ENCODE results near the gene DENND1A.

DNA sequence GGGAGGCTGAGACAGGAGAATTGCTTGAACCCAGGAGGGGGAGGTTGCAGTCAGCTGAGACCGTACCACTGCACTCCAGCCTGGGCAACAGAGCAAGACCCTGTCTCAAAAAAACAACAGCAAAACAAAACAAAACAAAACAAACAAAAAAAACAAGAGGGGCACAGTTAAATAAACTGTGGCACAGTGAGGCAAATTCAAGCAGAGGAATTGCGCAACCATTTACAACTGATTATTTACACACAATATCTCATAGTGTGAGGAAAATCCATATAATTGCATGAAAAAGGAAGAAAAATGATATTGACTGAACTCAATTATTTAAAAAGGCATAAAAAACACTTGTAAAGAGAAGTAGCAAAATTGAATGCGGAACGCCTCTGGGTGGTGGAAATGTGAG is 412.4 kb downstream of the DENND1A start:
- TF ChIP-seq GATA3 (IDR thresholded peaks at IDR 0.05; ENCODE audit: low read depth, low read length), result no peak
- TF ChIP-seq GATA2 (IDR thresholded peaks at IDR 0.05; ENCODE audit: low read depth, low read length), result no peak

All from SH-SY5Y (cell line).